NCI-H1092 (cell line): ENCODE results near the gene MARCHF3.
"Not testable (repeated sequence)": the region's sequence is repeated elsewhere in the genome, so short reads cannot be mapped to it uniquely, and the experiment has no call there.

Experiments used
- DNase-seq: peaks from one replicate; lab custom pipeline; 2025; lab: John Stamatoyannopoulos, UW

MARCHF3 gene

GRCh38 chr5:126917918-126918614 lies 112.3 kb downstream of the MARCHF3 start:
- peak; percentile 77 for DNase-seq

GRCh38 chr5:126915496-126915895 lies 114.9 kb downstream of the MARCHF3 start:
- DNase-seq, result no peak

GRCh38 chr5:126914801-126915436 lies 115.4 kb downstream of the MARCHF3 start:
- DNase-seq, result no peak

GRCh38 chr5:126912616-126913200 lies 117.7 kb downstream of the MARCHF3 start:
- DNase-seq, result no peak

- no peak for DNase-seq
These were observed 118.4 kb downstream of the MARCHF3 start for GRCh38 chr5:126911986-126912385.

GRCh38 chr5:126909856-126910255 lies 120.5 kb downstream of the MARCHF3 start:
- no peak for DNase-seq

- DNase-seq, result not testable (repeated sequence)
These were observed 126.0 kb downstream of the MARCHF3 start for GRCh38 chr5:126904407-126904806.

GRCh38 chr5:126900796-126901195 lies 129.6 kb downstream of the MARCHF3 start:
- no peak for DNase-seq

GRCh38 chr5:126899476-126899875 lies 130.9 kb downstream of the MARCHF3 start:
- no peak for DNase-seq

GRCh38 chr5:126897851-126898630 lies 132.3 kb downstream of the MARCHF3 start:
- DNase-seq, result no peak

- DNase-seq, result no peak
These were observed 134.1 kb downstream of the MARCHF3 start for GRCh38 chr5:126896170-126896702.

- DNase-seq, result not testable (repeated sequence)
These were observed 134.6 kb downstream of the MARCHF3 start for GRCh38 chr5:126895712-126896111.

GRCh38 chr5:126890414-126890813 lies 139.9 kb downstream of the MARCHF3 start:
- DNase-seq, result not testable (repeated sequence)

- peak; percentile 38 for DNase-seq
These were observed 142.2 kb downstream of the MARCHF3 start for GRCh38 chr5:126888175-126888574.

GRCh38 chr5:126884269-126884819 lies 146.0 kb downstream of the MARCHF3 start:
- no peak for DNase-seq

GRCh38 chr5:126883564-126884245 lies 146.7 kb downstream of the MARCHF3 start:
- no peak for DNase-seq

GRCh38 chr5:126881821-126882600 lies 148.3 kb downstream of the MARCHF3 start:
- DNase-seq, result no peak

- DNase-seq, result no peak
These were observed 151.7 kb downstream of the MARCHF3 start for GRCh38 chr5:126878634-126879033.

GRCh38 chr5:126878085-126878484 lies 152.3 kb downstream of the MARCHF3 start:
- DNase-seq, result peak; percentile 10

GRCh38 chr5:126877602-126878001 lies 152.8 kb downstream of the MARCHF3 start:
- DNase-seq, result no peak
